ENCODE results near the gene CACNG3. TPM values are rescaled to one million over a fixed set of nuclear protein-coding genes. Genes with fewer than 3 reads are reported as not detected.

Gene CACNG3
- total RNA-seq, 2 donors from 2014 or later = not detected

GRCh38 chr16:24302636-24303035 lies 46.5 kb downstream of the CACNG3 start:
- Histone ChIP-seq H3K4me1 (replicated peaks) (no peaks in the 10 kb centered on the region), H3K9me3 (no peaks in the 10 kb centered on the region), H3K4me3 (no peak overlapping the region), H3K36me3 (no peaks in the 10 kb centered on the region), H3K27me3 (replicated peaks; ENCODE audit: insufficient read depth) (no peaks in the 10 kb centered on the region), H3K27ac (no peak overlapping the region)
- intact Hi-C loops (cut with DNase I) = no loop called here
- TF ChIP-seq CTCF (IDR thresholded peaks at IDR 0.05) (no peak), POLR2A (IDR thresholded peaks at IDR 0.05) (no peak), POLR2AphosphoS5 (IDR thresholded peaks at IDR 0.05) (no peak)
- 80% methylated on average over 8 of the region's 8 CpGs for WGBS
- DNase-seq (ENCODE audit: low spot score) = no peak

GRCh38 chr16:24308200-24308599 lies 52.1 kb downstream of the CACNG3 start:
- DNase-seq (ENCODE audit: low spot score) = no peak
- TF ChIP-seq POLR2AphosphoS5 (IDR thresholded peaks at IDR 0.05) = no peak
- TF ChIP-seq CTCF (IDR thresholded peaks at IDR 0.05) = no peak
- TF ChIP-seq POLR2A (IDR thresholded peaks at IDR 0.05) = no peak
- H3K36me3 ChIP-seq = no peaks in the 10 kb centered on the region

GRCh38 chr16:24309258-24310142 lies 53.4 kb downstream of the CACNG3 start:
- WGBS = 79% methylated on average over 13 of the region's 13 CpGs

More at GRCh38 chr16:24308200-24308599, 52.1 kb downstream of the CACNG3 start:
- WGBS = 74% methylated on average over 5 of the region's 5 CpGs
- Histone ChIP-seq H3K27me3 (replicated peaks; ENCODE audit: insufficient read depth) (no peaks in the 10 kb centered on the region), H3K9me3 (no peaks in the 10 kb centered on the region), H3K27ac (no peak overlapping the region), H3K4me1 (replicated peaks) (no peaks in the 10 kb centered on the region), H3K4me3 (no peak overlapping the region)
- intact Hi-C loops (cut with DNase I) = no loop called here

GRCh38 chr16:24315343-24315742 lies 59.2 kb downstream of the CACNG3 start:
- intact Hi-C loops (cut with DNase I) = no loop called here
- no peak for DNase-seq (ENCODE audit: low spot score)
- TF ChIP-seq CTCF (IDR thresholded peaks at IDR 0.05) = no peak
- no peak for TF ChIP-seq POLR2A (IDR thresholded peaks at IDR 0.05)
- no peak for TF ChIP-seq POLR2AphosphoS5 (IDR thresholded peaks at IDR 0.05)

More at GRCh38 chr16:24309258-24310142, 53.4 kb downstream of the CACNG3 start:
- H3K27me3 ChIP-seq (replicated peaks; ENCODE audit: insufficient read depth) = no peaks in the 10 kb centered on the region
- no peak overlapping the region for H3K4me3 ChIP-seq
- H3K36me3 ChIP-seq = no peaks in the 10 kb centered on the region
- intact Hi-C loops (cut with DNase I) = no loop called here
- no peaks in the 10 kb centered on the region for H3K9me3 ChIP-seq
- TF ChIP-seq CTCF (IDR thresholded peaks at IDR 0.05) (no peak), POLR2A (IDR thresholded peaks at IDR 0.05) (no peak), POLR2AphosphoS5 (IDR thresholded peaks at IDR 0.05) (no peak)
- no peak overlapping the region for H3K27ac ChIP-seq
- H3K4me1 ChIP-seq (replicated peaks) = no peaks in the 10 kb centered on the region
- no peak for DNase-seq (ENCODE audit: low spot score)

GRCh38 chr16:24318680-24319079 lies 62.5 kb downstream of the CACNG3 start:
- Histone ChIP-seq H3K4me3 (no peak overlapping the region), H3K27me3 (replicated peaks; ENCODE audit: insufficient read depth) (no peaks in the 10 kb centered on the region), H3K9me3 (no peaks in the 10 kb centered on the region), H3K27ac (no peak overlapping the region), H3K4me1 (replicated peaks) (no peaks in the 10 kb centered on the region), H3K36me3 (no peaks in the 10 kb centered on the region)
- intact Hi-C loops (cut with DNase I) = no loop called here
- TF ChIP-seq POLR2A (IDR thresholded peaks at IDR 0.05) (no peak), POLR2AphosphoS5 (IDR thresholded peaks at IDR 0.05) (no peak), CTCF (IDR thresholded peaks at IDR 0.05) (no peak)
- 36% methylated on average over 1 of the region's 1 CpG for WGBS
- no peak for DNase-seq (ENCODE audit: low spot score)

More at GRCh38 chr16:24315343-24315742, 59.2 kb downstream of the CACNG3 start:
- Histone ChIP-seq H3K36me3 (no peaks in the 10 kb centered on the region), H3K27me3 (replicated peaks; ENCODE audit: insufficient read depth) (no peaks in the 10 kb centered on the region), H3K4me3 (no peak overlapping the region), H3K4me1 (replicated peaks) (no peaks in the 10 kb centered on the region), H3K9me3 (no peaks in the 10 kb centered on the region), H3K27ac (no peak overlapping the region)
